Measurements from ENCODE around the gene SHMT1.
A peak's percentile ranks its signal among the peaks of the same experiment; 100 is the strongest.
"Not testable (repeated sequence)": the region's sequence is repeated elsewhere in the genome, so short reads cannot be mapped to it uniquely, and the experiment has no call there.

SHMT1 gene

DNA sequence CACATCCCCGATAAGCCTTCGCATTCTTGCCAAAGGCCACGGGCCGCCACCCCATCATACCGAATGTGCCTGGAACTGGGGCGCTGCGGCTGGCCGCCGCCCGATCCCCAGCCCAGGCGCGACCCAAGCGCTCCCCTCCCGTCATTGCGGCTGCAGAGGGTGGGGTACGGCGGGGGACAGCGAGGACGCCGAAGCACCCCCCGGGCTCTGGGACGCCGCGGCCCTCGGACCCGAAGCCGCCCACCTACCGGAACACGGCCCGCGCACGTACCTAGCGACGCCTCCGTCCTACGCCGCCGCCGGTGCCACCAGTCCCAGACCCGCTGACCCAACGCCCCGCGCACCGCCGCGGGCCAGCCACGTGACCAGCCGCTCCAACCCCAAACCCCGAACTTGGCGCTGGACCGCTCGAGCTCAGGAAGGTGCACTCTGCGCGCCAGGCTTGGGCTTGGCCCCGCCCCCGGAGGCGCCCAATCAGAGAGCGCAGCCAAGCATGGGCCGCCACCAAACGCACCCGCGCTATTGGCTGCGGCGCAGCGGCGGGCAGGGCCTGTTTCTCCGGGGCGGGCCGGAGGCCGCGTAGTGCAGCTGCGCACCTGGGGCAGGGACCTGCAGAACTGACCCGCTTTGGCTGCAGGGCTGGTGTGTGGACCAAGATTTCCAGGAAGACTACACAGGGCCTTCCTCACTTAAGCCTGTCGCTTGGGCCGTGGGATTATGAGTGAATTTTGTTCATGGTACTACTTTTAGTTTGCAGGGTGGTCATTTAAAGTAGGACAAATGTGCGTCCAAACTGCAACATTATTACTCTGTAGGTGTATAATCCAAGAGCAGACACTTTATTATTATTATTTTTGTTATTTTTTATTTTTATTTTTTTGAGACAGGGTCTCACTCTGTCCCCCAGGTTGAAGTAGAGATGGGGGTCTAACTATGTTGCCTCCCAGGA lies at the start of gene SHMT1:
Gene SHMT1 (minus strand): TSS at position 450 of the 949 bp plus-strand sequence. CDS start 7,569 bp downstream, outside the sequence.
- Histone ChIP-seq H3K27ac (ENCODE audit: poor library complexity, severe bottlenecking) (peak within 1 kb of the TSS; percentile 43), H3K36me3 (ENCODE audit: low read depth) (peaks cover 12% of the 10 kb centered on the region), H3K27me3 (ENCODE audit: insufficient read depth, poor library complexity, severe bottlenecking) (no peaks in the 10 kb centered on the region), H3K4me1 (ENCODE audit: insufficient read depth, poor library complexity, severe bottlenecking) (no peaks in the 10 kb centered on the region), H3K9me3 (ENCODE audit: severe bottlenecking) (no peaks in the 10 kb centered on the region), H3K4me3 (ENCODE audit: severe bottlenecking) (peak within 1 kb of the TSS; percentile 66)
- DNase-seq (ENCODE audit: low spot score) (peak; percentile 92), ATAC-seq (ENCODE audit: low read depth) (peak; percentile 99)
- TF ChIP-seq, protein P1, sequence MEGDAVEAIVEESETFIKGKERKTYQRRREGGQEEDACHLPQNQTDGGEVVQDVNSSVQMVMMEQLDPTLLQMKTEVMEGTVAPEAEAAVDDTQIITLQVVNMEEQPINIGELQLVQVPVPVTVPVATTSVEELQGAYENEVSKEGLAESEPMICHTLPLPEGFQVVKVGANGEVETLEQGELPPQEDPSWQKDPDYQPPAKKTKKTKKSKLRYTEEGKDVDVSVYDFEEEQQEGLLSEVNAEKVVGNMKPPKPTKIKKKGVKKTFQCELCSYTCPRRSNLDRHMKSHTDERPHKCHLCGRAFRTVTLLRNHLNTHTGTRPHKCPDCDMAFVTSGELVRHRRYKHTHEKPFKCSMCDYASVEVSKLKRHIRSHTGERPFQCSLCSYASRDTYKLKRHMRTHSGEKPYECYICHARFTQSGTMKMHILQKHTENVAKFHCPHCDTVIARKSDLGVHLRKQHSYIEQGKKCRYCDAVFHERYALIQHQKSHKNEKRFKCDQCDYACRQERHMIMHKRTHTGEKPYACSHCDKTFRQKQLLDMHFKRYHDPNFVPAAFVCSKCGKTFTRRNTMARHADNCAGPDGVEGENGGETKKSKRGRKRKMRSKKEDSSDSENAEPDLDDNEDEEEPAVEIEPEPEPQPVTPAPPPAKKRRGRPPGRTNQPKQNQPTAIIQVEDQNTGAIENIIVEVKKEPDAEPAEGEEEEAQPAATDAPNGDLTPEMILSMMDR (IDR thresholded peaks at IDR 0.05; ENCODE audit: poor library complexity, severe bottlenecking): no peak

DNA sequence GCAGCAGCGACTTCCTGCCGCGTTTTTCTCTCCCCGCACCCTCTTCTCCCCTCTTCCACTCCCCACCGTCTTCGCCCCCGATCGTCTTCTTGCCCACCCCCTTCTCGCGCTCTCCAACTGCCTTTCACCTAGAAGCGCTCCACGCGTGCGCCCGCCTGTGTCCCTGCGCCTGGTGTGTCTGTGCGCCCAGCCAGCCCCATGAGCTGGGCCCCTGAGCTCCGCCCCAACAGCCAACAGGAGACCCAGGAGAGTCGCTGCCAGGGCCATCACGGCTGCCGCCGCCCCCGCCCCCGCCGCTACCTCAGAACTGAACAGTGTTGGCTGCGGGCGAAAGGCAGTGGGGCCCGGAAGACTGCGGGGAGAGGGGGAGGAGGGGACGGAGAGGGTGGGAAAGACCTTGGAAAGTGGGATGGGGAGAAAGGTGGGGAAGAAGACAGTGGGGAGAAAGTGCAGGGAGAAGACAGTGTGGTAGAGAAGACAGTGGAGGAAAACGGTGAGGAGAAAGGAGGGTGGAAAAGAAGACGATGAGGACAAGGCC lies 48.7 kb upstream of the SHMT1 start:
- DNase-seq (ENCODE audit: low spot score); H3K4me1 ChIP-seq (ENCODE audit: insufficient read depth, poor library complexity, severe bottlenecking); H3K4me3 ChIP-seq (ENCODE audit: severe bottlenecking); H3K9me3 ChIP-seq (ENCODE audit: severe bottlenecking); H3K36me3 ChIP-seq (ENCODE audit: low read depth); H3K27me3 ChIP-seq (ENCODE audit: insufficient read depth, poor library complexity, severe bottlenecking): not testable (repeated sequence)
- peak; percentile 86 for ATAC-seq (ENCODE audit: low read depth)
- peak overlapping the region; percentile 70 for H3K27ac ChIP-seq (ENCODE audit: poor library complexity, severe bottlenecking)

DNA sequence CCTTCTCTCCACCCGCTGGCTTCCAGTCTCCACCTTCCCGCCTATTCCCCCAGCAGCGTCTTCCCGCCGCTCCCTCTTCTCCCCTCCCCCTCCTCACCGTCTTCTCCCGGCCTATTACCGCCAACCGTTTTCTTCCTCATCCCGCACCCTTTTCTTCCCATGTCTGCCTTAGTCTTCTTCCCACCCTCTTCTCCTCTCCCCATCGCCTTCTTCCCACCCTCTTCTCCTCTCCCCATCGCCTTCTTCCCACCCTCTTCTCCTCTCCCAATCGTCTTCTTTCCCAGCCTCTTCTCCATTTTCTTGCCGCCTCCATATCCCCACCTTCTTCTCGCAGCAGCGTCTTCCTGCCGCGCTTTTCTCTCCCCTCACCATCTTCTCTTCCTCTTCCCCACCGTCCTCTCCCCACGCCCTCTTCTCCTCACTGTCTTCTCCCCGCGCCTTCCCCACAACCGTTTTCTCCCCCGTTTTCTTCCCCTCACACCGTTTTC lies 48.1 kb upstream of the SHMT1 start:
- H3K27me3 ChIP-seq (ENCODE audit: insufficient read depth, poor library complexity, severe bottlenecking); DNase-seq (ENCODE audit: low spot score); H3K36me3 ChIP-seq (ENCODE audit: low read depth); H3K9me3 ChIP-seq (ENCODE audit: severe bottlenecking); H3K4me1 ChIP-seq (ENCODE audit: insufficient read depth, poor library complexity, severe bottlenecking): not testable (repeated sequence)
- Histone ChIP-seq H3K27ac (ENCODE audit: poor library complexity, severe bottlenecking) (peak overlapping the region; percentile 70), H3K4me3 (ENCODE audit: severe bottlenecking) (peak overlapping the region; percentile 36)
- ATAC-seq (ENCODE audit: low read depth): peak; percentile 56

DNA sequence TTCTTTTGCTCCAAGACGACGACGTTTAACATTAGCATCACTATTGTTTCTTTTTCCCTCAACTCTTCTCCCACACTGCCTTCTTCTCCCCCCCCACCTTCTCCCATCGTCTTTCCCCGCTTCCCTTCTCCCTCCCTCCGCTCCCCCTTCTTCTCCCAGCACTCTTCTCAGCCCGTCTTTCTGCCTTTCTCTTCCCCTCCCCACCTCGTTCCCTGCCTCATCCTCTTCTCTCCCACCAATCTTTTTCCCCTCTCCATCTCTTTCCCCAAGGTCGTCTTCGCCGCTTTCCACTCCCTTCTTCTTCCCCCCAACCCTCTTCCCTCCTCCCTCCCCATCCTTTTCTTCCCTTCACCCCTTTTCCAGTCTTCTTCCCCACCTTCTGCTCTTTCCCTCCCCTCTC lies 47.4 kb upstream of the SHMT1 start:
- H3K4me1 ChIP-seq (ENCODE audit: insufficient read depth, poor library complexity, severe bottlenecking); ATAC-seq (ENCODE audit: low read depth); H3K27me3 ChIP-seq (ENCODE audit: insufficient read depth, poor library complexity, severe bottlenecking); H3K9me3 ChIP-seq (ENCODE audit: severe bottlenecking); DNase-seq (ENCODE audit: low spot score); H3K36me3 ChIP-seq (ENCODE audit: low read depth): not testable (repeated sequence)
- Histone ChIP-seq H3K4me3 (ENCODE audit: severe bottlenecking) (peak overlapping the region; percentile 15), H3K27ac (ENCODE audit: poor library complexity, severe bottlenecking) (peak overlapping the region; percentile 70)

DNA sequence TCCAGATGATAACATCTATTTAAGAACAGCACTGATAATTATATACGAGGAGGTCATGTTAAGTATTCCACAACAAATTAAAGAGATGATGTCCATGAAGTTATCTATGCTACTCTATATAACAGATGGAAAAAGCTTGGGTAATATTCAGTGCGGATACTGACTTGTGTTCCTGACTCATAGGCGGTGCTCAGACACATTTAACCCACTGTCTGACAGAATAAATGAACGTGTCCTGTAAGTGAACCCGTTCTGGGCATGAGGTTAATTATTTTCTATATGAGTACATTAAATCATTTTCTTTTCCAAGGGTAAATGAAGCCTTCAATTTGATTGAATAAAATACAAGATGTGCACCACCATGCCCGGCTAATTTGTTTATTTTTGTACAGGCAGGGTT lies 46.0 kb upstream of the SHMT1 start:
- H3K27me3 ChIP-seq (ENCODE audit: insufficient read depth, poor library complexity, severe bottlenecking); H3K27ac ChIP-seq (ENCODE audit: poor library complexity, severe bottlenecking); H3K4me1 ChIP-seq (ENCODE audit: insufficient read depth, poor library complexity, severe bottlenecking); H3K36me3 ChIP-seq (ENCODE audit: low read depth); DNase-seq (ENCODE audit: low spot score); H3K9me3 ChIP-seq (ENCODE audit: severe bottlenecking); H3K4me3 ChIP-seq (ENCODE audit: severe bottlenecking): not testable (repeated sequence)
- ATAC-seq (ENCODE audit: low read depth): peak; percentile 32; the same call in 1 of the 3 replicates

DNA sequence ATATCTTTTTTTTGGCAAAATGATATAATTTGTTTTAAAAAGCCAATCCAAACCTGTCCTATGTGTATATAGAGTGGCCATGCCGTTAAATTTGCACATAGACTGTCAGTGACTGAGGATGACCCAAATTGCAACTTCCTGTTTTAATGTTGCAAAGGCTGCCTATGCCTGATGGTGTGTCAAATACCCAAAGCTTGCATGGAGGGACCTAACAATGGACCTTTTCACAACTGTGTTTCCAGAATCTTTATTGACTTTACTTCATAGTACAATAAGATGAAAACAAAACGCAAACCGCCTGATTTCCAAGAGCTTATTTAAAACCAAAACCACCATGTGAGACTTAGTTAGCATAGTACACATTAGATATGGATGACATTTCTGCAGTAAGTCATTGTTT lies 45.6 kb upstream of the SHMT1 start:
- ATAC-seq (ENCODE audit: low read depth); H3K36me3 ChIP-seq (ENCODE audit: low read depth); DNase-seq (ENCODE audit: low spot score); H3K4me1 ChIP-seq (ENCODE audit: insufficient read depth, poor library complexity, severe bottlenecking); H3K9me3 ChIP-seq (ENCODE audit: severe bottlenecking); H3K27ac ChIP-seq (ENCODE audit: poor library complexity, severe bottlenecking); H3K27me3 ChIP-seq (ENCODE audit: insufficient read depth, poor library complexity, severe bottlenecking); H3K4me3 ChIP-seq (ENCODE audit: severe bottlenecking): not testable (repeated sequence)

DNA sequence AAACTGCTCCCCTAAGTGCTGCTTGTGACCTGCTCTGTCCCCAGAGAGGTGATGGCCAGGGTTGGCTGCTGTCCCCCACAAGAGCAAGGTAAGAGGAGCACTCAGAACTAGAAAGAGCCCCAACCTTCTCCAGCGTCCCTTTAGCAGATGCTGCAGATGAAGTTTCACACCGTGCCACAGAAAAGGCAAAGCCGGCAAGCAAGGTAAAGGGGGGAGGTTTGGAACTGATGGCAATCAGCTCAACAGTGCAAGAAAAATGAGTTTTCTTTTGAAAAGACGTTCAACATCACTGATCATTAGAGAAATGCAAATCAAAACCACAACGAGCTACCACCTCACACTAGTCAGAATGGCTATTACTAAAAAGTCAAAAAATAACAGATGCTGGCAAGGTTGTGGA lies 40.3 kb upstream of the SHMT1 start:
- H3K9me3 ChIP-seq (ENCODE audit: severe bottlenecking); DNase-seq (ENCODE audit: low spot score); H3K36me3 ChIP-seq (ENCODE audit: low read depth); H3K27me3 ChIP-seq (ENCODE audit: insufficient read depth, poor library complexity, severe bottlenecking); H3K4me3 ChIP-seq (ENCODE audit: severe bottlenecking); ATAC-seq (ENCODE audit: low read depth); H3K27ac ChIP-seq (ENCODE audit: poor library complexity, severe bottlenecking); H3K4me1 ChIP-seq (ENCODE audit: insufficient read depth, poor library complexity, severe bottlenecking): not testable (repeated sequence)

DNA sequence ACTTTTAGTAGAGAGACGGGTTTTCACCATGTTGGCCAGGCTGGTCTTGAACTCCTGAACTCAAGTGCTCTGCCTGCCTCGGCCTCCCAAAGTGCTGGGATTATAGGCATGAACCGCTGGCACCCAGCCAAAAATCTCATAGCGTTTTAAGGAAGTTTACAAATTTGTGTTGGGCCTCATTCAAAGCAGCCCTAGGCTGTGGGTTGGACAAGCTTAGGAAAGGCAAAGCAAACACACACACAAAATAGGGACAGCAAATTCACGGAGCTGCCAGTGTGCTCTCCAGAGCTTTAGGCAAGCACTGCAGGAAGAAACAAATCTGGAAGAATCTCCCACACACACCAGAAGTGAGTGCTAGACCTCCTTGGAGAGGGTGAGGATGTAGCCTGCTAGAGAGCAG lies 39.8 kb upstream of the SHMT1 start:
- H3K4me3 ChIP-seq (ENCODE audit: severe bottlenecking); H3K27me3 ChIP-seq (ENCODE audit: insufficient read depth, poor library complexity, severe bottlenecking); ATAC-seq (ENCODE audit: low read depth); DNase-seq (ENCODE audit: low spot score); H3K36me3 ChIP-seq (ENCODE audit: low read depth); H3K27ac ChIP-seq (ENCODE audit: poor library complexity, severe bottlenecking); H3K4me1 ChIP-seq (ENCODE audit: insufficient read depth, poor library complexity, severe bottlenecking); H3K9me3 ChIP-seq (ENCODE audit: severe bottlenecking): not testable (repeated sequence)

DNA sequence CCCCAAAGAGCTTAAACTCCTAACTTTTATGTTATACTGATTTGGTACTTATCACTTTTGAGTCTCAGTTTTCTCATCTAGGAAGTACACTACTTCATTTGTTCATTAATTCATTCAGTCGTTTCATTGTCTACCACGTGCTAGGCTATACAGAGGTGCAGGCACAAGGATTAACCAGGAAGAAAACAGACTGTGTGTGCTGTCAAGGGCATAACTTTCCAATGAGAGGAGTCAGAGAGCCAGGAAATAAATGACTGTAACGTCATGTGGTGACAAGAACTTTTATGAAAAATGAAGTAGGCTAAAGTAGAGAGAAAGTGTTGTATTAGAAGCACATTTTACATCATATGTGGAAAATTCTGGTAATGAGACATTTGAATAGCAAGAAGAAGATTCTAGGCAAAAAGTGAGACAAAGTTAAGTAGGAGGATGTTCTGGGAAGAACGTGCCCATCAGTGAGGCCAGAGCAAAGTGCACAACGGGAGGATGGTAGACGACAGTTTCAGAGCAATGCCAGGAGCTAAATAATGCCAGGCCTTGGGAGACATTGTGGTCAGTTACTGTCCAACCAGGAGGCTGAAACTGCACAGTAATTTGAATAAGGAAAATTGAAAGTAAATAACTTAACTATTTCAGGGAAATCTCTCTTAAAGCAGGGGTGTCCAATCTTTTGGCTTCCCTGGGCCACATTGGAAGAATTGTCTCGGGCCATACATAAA lies 38.7 kb upstream of the SHMT1 start:
- H3K9me3 ChIP-seq (ENCODE audit: severe bottlenecking); DNase-seq (ENCODE audit: low spot score); ATAC-seq (ENCODE audit: low read depth): not testable (repeated sequence)

DNA sequence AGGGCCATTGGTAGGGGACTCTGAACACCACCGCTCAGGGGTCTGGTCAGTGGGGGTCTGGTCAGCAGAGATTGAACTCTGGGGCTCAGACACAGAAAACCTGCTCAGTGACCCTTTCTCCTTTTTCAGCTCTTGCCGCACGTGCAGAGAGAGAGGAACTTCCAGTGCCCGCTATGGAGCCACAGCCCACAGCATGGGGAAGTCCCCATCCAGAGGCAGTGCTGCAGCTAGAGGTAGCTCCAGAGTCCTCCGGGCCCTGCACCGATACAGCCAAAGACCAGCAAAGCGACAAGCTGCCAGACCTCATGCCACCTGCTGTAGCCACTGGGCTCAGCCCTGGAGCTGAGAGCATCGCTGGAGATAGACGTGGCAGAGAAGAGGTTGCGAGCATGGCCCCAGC lies 25.4 kb upstream of the SHMT1 start:
- H3K4me3 ChIP-seq (ENCODE audit: severe bottlenecking); H3K9me3 ChIP-seq (ENCODE audit: severe bottlenecking); H3K27me3 ChIP-seq (ENCODE audit: insufficient read depth, poor library complexity, severe bottlenecking); H3K4me1 ChIP-seq (ENCODE audit: insufficient read depth, poor library complexity, severe bottlenecking); H3K27ac ChIP-seq (ENCODE audit: poor library complexity, severe bottlenecking); H3K36me3 ChIP-seq (ENCODE audit: low read depth); DNase-seq (ENCODE audit: low spot score); ATAC-seq (ENCODE audit: low read depth): not testable (repeated sequence)

More for the DNA sequence above, 38.7 kb upstream of the SHMT1 start:
- H3K27me3 ChIP-seq (ENCODE audit: insufficient read depth, poor library complexity, severe bottlenecking); H3K4me3 ChIP-seq (ENCODE audit: severe bottlenecking); H3K4me1 ChIP-seq (ENCODE audit: insufficient read depth, poor library complexity, severe bottlenecking); H3K27ac ChIP-seq (ENCODE audit: poor library complexity, severe bottlenecking); H3K36me3 ChIP-seq (ENCODE audit: low read depth): not testable (repeated sequence)

Data from RWPE2 (cell line).